IPS DF 19.7 (cell line): ENCODE measurements around the gene CXXC4.

Experiments used
- DNase-seq: peaks from one replicate; pipeline ENCODE4 v3.0.0-alpha.2; 2013; ENCODE audit warnings: low read depth, low spot score

The CXXC4 gene

DNA sequence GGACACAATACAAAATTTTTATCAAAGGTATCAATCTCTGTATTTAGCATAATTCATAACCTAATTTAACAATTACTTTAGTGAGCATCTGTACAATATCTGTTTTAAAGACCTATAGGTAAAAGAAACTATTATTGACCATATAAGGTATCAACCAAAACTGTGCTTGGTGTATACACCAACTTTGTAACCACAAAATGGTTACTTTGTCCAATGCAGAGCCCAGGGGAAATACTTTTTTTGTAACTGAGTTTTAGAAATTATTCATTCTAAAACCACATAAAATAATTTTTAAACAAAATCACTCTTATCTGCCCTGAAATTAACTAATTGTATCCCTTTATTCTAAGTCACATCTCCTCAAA, 5.0 kb downstream of the CXXC4 start:
- no peak for DNase-seq

DNA sequence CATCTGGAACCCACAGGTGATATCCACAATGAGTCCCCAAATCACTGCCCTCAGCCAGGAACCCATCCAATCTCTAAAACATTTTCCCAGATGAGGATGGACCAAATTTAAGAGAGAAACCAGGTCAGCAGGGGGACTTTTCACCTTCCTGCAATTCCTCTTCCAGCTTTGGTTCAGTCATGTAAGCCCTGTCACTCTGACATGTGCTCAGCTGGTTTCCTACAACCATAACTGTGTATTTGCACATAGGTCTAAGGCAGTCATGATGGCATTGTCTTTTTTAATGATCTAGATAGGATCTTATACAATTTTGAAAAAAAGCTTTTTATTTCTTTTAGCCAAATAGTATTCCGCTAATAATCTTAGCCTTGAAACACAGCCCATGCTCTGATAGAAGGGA, 6.5 kb downstream of the CXXC4 start:
- DNase-seq = no peak

DNA sequence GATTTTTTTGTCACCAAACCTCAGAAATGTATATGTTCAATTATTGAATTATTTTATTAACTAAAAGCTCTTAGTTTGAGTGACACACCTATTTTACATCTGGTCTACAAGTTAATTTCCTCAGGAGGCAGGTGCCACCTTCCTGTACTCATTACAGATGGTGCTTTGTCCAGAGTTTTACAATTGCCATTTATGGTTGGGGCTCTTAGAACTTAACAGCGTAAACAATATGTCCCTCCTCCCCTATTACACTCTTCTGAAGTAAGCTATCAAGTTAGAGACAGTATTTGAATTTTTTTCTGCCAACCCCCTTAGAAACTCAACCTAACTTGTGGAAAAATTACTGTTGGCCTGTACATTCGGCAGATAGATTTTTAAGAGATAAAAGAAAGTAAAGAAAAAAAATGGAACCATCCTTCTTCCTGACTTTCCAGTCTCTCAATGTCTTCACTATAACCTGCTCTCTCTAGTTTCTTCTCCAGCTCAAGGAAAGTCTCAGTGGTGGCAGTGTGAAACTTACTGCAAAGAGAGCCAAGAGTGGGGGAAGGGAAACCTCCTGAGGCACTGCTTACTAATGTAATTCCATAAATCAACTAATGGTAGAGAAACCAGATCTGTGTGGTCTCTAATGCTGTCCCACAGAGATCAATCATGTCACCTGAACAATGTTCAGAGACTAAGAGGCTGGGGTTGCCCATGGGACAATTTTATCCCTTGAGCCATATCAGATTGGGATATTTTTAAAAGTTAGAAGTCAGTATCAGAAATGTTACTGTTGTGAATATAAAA, 7.8 kb downstream of the CXXC4 start:
- no peak for DNase-seq

DNA sequence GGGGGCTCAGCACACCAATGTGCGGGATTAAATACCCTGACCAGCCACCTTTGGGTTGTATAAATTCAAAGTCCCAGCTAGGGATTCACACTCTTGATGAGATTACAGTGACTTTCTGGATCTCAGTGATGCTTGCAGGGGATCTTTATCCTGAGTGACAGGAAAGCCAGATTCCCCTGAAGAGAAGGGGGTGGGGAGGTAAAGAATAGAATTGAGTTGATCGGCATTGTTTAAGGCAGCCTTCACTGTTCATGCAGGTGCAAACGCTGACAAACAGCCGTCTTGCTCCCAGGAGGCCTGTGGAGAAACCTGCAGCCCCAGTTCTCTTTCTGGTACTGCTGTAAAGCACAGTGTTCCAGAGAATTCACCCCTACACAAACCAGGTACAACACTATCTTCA, 19.0 kb downstream of the CXXC4 start:
- DNase-seq = no peak

DNA sequence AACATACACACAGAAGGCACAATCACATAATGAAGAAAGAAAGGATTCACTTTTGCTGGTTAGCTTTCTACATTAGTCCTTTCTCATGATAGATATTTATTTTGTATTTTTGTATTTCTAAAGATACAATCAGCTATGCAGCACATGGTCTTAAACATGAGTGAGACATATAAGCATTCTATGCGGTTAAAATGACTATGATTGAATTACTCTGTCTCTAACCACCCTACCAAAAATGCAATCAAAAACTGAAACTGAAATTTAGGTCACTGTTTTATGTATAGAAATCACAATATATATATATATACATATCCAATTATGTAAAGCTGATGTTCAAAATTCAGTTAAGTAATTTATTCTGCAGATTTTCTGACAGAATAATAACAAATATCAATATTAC, 21.9 kb downstream of the CXXC4 start:
- DNase-seq = no peak

DNA sequence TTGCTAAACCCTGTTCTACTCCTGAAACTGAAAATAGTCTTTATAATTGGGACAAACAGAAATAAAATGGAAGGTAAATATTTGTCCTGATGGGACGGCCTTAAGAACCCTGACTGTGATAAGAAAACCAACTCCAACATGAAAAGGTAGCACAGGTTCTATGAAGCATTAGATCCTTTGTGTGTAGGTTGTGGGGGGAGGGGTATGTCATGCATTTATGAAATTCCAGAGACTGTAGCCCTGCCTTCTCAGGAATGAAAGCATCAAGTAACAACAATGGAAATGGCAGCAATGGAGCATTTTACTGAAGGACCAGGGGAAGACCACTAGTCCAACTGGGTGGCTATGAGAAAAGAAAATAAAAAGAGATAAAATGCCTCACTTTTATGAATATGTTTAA, 23.9 kb downstream of the CXXC4 start:
- DNase-seq = no peak

DNA sequence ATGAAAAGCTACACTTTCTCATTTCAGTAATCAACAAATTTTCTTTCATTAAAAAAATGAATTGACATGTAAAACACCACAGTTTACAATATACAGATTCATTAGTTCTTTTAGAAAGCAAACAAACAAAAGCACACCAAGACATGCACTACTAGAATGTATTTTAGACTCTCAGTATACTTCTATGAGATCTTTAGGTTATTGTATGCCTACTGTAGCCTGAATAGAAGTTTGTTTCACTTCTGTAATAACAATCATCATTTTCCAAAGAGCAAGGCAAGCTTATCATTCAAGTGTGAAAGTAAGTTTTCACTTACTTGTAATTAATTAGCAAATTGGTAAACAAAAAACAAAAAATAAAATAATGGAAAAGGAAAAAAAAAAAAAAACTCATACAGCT, 24.9 kb downstream of the CXXC4 start:
- no peak for DNase-seq

DNA sequence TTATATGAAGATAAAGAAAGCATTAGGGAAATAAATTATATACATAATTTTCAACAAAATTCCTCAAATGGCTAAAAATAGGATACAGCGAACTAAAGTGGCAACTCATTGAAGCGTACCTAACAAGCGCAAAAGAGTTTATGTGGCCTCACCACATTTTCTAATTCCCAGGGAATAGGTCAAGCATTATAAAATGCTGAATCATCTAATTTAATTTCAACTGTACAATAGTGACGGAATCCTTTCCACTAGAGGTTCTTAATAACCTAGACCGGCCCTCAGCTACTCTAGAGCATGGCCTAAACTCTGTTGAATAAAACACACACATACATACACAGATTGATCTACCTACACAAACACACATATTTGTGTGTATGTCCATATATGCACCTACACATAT, 29.1 kb downstream of the CXXC4 start:
- no peak for DNase-seq

DNA sequence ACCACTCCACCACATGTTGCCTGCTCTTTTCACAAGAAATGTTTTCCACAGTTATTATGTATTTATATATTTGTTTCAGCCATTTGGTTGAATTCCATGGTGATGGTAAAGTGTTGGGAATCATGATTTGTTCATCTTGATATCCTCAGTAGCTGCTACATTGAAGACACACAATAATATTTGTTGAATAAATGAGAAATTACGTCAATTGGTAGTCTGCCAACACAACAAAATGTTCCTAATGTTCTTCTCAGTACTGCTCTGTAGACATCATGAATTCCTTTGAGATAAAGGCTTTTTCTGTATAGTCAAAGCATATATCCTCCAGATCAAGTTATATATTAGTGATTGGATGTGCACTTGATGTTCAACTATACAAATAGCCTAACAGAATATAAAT, 29.5 kb downstream of the CXXC4 start:
- no peak for DNase-seq

DNA sequence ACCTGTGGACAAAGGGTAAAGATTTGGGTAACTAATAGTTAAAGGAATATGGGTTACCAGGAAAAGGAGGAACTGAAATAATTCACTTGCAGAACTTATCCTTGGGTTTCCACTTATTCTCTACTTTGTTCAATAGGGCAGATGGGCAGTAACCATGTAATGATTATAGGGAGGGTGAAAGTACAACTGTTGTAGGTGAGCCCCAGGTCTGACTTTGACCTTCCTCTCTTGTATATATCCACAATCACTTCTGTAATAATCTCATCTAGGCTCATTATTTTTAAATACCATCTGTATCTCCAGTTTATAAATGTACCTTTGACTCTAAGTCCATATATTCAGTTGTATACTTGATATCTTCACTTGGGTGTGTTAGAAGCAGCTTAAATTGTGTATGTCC, 32.1 kb downstream of the CXXC4 start:
- no peak for DNase-seq

DNA sequence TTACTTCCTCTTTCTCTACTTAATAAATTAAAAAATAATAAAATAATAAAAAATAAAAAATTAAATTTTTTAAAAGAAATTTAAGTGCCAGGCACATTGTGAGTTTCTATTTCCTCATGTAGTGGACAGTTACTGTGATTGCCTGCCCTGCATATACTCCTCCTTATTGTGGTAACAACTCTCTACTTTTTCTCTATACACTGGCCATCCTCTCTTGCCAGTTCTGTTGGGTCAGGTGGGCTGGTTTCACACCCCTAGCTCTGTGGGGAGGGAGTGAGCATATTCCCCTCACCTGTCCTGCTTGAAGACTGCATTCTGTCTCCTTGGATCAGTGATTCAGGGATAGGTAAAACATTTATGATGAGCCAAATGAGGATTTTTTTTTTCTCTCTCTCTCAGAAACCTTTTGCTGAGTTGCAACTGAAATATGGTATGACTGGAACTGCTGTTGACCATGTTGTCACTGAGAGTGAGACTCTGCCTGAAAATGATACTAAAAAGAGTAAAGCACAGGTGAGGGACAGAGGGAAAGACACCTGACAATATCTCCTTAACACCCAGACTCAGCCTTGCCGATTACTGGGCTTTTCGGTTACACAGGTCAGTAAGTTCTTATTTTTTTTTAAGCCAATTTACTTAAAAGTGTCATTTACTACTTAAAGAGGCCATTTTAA, 37.2 kb downstream of the CXXC4 start:
- DNase-seq = no peak

DNA sequence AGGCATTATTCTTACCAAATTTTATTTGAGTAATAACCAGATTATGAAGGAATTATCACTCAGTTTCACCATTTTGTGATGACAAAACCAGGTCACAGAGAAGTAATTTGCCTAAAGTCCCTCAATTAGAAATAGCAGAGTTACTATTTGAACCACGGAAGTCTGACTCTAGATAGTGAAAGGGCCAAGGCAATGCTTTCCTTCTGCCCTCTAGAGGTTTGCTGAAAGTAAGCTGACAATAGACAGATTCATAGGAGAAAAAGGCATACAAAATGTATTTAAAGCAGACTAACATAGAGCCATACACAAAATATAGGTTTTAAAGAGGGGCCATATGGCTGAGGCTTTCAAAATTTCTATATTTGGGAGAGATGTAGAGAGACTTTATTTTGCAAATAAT, 43.1 kb downstream of the CXXC4 start:
- no peak for DNase-seq

DNA sequence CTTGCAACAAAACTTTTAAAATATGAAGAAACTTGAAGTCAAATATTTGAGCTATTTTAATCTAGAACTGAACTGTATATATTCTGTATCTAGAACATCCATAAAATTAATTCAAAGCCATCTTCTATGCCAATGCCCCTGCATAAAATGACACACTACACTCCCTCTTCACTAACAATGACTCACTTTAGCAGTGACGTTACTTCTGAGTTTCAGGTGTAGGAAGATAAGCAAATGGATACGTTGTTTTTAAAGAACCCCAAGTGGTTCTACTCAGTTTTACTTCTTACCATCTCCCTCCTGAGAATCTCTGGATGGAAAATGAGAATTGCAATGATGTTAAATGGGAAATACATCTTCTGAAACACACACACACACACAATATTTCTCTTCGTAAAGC, 45.2 kb downstream of the CXXC4 start:
- no peak for DNase-seq

DNA sequence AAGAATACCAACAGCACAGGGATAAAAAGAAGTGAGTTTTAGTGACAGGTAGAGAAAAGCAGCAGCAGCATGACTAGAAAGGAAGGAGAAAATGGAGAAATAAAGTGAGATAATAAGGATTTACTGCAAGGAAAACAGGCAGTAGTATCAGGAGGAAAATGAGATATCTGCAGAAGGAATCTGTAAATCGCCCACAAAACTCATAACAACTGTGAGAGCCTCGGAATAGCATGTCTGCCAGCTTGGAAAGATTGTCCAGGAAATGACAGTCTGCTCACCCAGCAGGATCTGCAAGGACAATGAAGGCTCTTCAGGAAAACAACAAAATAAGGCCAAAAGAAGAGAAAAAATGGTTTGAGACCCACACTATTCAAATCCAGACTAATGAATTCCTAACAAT, 47.4 kb downstream of the CXXC4 start:
- DNase-seq = no peak

DNA sequence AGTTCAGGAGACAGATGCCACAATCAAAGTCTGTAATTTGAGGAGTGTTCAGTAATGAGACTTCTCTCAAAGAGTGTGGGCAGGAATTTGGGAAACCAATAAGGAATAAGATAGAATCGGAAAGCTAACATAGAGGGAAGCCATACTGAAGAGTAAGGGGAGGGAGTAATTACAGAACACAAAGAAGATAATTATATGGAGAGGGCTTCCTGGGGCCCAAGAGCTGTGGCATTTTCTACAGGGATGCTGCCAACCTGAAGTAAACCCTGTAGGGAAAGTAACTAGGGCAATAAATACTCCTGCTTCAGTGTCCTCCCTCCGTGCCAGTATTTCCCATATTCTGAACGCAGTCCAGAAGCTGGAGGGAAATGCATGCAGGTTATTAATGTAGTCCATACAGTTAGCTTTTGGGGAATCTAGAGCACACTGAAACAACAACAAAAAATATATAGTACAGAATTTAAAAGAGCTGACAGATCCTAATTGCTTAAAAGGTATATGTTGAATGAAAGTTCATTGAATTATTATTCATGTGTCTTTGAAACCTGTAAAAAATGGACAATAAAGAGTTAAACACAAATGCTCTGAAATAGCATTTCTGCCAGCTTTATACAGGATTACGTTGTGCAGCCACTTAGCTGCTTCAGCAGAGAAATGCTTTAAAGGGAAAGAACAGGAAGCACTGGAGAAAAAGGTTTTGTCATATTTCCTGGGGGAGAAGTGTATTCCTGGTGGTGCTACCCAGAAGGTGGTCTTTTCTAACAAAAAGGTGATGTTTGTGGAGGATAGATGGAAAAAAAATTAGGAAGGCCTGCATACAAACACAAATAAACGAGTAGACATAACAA, 48.0 kb downstream of the CXXC4 start:
- no peak for DNase-seq

DNA sequence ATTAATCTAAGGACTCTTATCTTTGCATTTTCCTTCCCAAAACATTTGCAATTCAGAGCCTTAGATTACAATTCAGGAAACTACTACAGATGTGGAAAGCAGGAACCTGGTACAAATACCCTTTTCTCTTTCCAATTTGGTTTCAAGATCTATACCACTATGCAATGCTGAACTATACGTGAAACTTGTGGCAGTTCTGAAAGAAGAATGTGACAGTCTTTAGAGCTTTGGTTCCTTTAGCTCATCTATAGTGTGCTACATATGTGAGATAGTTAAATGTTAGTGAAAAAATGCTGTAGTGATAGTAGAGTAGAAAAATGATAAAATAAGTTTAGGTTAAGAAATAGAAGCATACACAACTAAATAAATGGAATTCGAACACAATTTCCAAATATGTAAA, 50.0 kb downstream of the CXXC4 start:
- no peak for DNase-seq

DNA sequence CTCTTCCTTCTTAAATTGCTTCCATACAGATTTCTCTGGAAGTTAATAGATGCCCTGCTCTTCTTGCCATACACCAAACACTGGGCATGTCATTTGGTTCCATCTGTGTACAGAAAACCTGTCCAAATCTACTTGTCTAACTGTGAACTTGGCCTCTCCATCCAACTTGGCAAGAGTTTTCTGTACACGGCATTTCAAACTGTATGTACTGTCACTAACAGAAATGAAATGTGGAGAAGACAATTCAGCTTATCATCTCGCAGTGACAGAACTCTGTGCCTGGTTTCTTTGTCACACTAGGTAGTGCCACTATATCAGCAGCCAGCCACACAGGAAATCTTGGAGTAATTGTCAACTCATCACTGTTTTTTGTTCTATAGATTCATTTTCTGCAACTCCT, 58.2 kb downstream of the CXXC4 start:
- no peak for DNase-seq

DNA sequence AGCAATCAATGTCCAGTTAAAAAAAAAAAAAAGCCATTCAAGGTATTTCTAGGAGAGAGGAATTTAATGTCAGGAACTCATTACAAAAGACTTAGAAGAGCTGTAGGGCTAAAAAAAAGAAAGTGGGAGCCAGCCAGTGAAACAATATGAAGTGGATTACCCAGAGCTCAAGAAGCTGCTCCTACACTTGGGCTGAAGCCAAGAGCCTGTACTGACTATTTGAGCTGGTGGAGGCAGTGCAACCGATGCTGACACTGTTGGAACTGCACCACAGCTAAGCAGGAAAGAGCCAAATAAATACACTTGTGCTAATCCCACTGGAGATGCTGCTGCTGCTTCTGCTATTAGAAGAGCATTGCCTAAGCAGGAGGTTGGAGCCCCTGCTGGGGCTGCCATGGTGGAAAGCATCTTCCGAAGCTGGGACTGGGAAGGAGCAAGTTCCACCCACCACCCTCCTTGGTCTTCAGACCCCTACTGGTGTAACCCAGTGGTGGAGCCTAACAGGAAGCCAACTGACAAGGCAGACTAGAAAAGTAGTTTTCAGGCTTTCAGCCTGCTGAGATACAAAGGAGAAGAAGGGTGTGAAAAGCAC, 65.4 kb downstream of the CXXC4 start:
- DNase-seq = no peak

DNA sequence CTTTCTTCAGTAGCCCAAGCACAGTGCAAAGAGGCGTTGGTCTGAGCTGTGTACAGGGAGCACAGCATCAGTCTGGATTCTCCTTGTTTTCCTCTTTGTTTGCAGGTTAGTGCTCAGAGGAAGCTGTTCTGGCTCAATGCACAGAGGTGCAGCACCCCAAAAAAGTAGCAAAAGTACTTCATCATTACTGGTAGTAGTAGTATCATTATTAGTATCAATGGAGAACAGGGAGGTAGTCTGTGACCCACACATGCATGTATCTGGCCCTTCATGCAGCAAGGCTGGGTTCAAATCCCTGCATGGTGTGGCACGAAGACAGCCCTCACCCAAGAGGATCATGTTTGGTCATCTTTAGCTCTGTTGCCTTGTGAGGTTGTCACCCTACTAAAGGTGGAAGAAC, 68.7 kb downstream of the CXXC4 start:
- no peak for DNase-seq

DNA sequence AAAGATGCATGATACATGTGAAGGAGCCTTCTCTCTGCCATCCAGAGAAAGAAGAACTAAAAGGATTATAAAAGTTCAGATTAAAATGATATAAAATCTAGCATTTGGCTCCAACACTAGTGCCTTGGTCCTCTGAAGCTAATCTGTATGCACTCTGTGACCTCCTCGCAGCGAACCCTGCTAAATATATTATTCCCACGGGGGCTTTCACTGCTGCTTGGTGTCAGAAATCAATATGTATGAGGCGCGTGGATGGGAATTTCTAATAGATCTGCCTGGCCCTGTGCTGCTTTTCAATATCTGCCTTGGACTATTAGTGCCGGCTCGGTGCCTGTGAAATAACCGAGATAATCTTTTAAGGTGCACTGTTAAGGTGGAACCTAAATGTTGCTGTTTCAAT, 69.7 kb downstream of the CXXC4 start:
- DNase-seq = no peak

DNA sequence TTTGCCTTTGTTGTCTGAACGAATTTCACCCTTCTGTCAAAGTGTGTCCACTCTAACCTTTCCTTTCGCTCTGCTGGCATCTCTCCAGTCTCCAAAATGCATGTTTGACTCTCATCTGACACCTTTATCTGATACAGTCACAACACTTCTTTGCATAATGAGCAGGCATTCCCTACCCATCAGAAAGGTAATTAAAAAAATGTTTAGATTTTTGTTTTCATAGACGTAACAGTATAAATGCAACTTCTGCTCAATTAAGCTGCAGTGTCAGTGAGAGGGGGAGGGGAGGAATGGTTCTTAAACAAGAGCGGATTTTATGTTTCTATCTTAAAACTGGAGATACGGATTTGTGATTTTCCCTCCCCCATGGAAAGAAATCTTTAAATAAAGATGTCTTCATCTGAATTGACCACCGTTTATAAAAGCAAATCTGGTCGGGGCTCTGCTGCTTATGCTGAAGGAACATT, 70.2 kb downstream of the CXXC4 start:
- DNase-seq = no peak

DNA sequence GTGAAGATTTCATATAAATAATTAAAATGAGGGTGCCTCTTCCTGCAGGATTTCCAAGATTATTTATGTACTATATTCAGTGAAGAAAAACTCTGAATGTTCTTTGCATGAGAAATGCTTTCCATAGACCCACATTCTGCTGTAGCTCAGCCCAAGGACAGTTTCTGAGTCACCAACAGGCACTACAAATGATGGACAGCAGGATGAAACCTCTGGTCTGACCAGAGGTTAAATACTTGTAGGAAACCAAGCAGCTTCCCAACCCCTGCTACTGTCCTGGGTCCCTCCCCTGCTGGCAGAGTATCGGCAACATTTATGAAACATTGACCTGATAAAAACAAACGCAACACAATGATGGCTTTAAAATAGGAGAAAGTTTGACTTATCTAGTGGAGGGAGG, 73.1 kb downstream of the CXXC4 start:
- DNase-seq = no peak
